GM12874 (cell line): ENCODE data around the gene TRIM7.

Experiments
- CTCF ChIP-seq: IDR thresholded peaks from 2 replicates; pipeline ENCODE4 v1.5.1; 2011; ENCODE audit warnings: low read depth, mild to moderate bottlenecking, control low read depth, low read length, moderate library complexity; ENCODE audit not compliant: insufficient read depth

Gene TRIM7

GRCh38 chr5:181198905-181199519 is 6.0 kb downstream of the TRIM7 start:
- TF ChIP-seq CTCF, result no peak

GRCh38 chr5:181198106-181198685 is 6.8 kb downstream of the TRIM7 start:
- no peak for TF ChIP-seq CTCF

- no peak for TF ChIP-seq CTCF
Measured at GRCh38 chr5:181197326-181197951, 7.6 kb downstream of the TRIM7 start.

- TF ChIP-seq CTCF, result no peak
Measured at GRCh38 chr5:181195249-181195761, 9.7 kb downstream of the TRIM7 start.

GRCh38 chr5:181194489-181195248 is 10.3 kb downstream of the TRIM7 start:
- no peak for TF ChIP-seq CTCF

GRCh38 chr5:181193656-181194055 is 11.3 kb downstream of the TRIM7 start:
- no peak for TF ChIP-seq CTCF
